ENCODE measurements around the gene VHLL. TPM values are rescaled to one million over a fixed set of nuclear protein-coding genes. Genes with fewer than 3 reads are reported as not detected.

The VHLL gene
- total RNA-seq, 1 experiment from 2014 or later: not detected

DNA sequence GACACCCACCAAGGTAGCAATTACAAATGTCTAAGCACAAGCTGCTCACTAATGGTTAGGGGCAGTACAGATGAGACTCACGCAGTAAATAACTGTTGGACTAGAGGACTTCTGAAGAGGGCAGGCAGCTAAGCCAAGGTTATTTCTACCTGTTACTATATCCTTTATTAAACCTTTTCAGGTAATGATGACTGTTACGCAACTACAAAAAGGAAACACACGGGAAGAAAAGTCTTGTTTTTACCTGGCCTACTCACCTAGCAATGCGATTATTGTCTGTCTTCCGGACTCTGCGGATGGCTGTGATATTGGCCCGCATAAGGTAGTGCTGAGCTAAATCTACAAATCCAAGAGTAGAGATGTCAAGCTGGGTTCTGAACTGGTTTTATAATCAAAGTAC, 17.8 kb upstream of the VHLL start:
- H3K9ac ChIP-seq (ENCODE audit: extremely low read depth, insufficient read length, low read length): no peak overlapping the region
- H3K27ac Mint-ChIP-seq: no peak overlapping the region
- H3K23ac ChIP-seq (ENCODE audit: insufficient read length, low read depth, low read length): no peak overlapping the region
- H3K4me1 ChIP-seq (ENCODE audit: insufficient read depth, low read length): no peaks in the 10 kb centered on the region
- H3K4ac ChIP-seq (ENCODE audit: low read depth, low read length): no peak overlapping the region
- H4K8ac ChIP-seq (replicated peaks; ENCODE audit: insufficient read length, low read depth, low read length): no peak overlapping the region
- H4K91ac ChIP-seq (ENCODE audit: insufficient read length, low read depth, low read length): no peak overlapping the region
- H3T11ph ChIP-seq (ENCODE audit: low read length): no peak overlapping the region
- H3K9me3 Mint-ChIP-seq: no peaks in the 10 kb centered on the region
- no peaks in the 10 kb centered on the region for H3K27me3 ChIP-seq (ENCODE audit: insufficient read depth, low read length)
- WGBS (ENCODE audit: extremely low coverage, insufficient read length, low lambda C conversion rate): no CpG with 5 or more reads among the region's 7 CpGs
- no peaks in the 10 kb centered on the region for H3K4me1 Mint-ChIP-seq
- no peak overlapping the region for H3K14ac ChIP-seq (ENCODE audit: insufficient read depth, low read length)
- no peak overlapping the region for H2BK20ac ChIP-seq (ENCODE audit: low read depth, low read length, poor library complexity, severe bottlenecking)
- H3K79me2 ChIP-seq (ENCODE audit: insufficient read depth, low read length): no peaks in the 10 kb centered on the region
- no peak overlapping the region for H2BK120ac ChIP-seq (ENCODE audit: low read depth, low read length, poor library complexity, severe bottlenecking)
- H2BK15ac ChIP-seq (ENCODE audit: low read depth, low read length): no peak overlapping the region
- no peaks in the 10 kb centered on the region for H3K79me1 ChIP-seq (ENCODE audit: insufficient read depth, low read depth, low read length, poor library complexity, severe bottlenecking)
- no peak overlapping the region for H3K27ac ChIP-seq (ENCODE audit: insufficient read length, low read depth, low read length)
- no peak overlapping the region for H2AFZ ChIP-seq (ENCODE audit: low read length)
- no peak overlapping the region for H4K5ac ChIP-seq (ENCODE audit: insufficient read length, low read depth, low read length)
- H3K27me3 Mint-ChIP-seq (ENCODE audit: low read depth): no peaks in the 10 kb centered on the region
- no peak for DNase-seq
- H3K56ac ChIP-seq (ENCODE audit: insufficient read length, low read depth, low read length): no peak overlapping the region
- H3K9me3 ChIP-seq (ENCODE audit: control insufficient read depth, low read depth, low read length): no peaks in the 10 kb centered on the region
- no peak overlapping the region for H2AK5ac ChIP-seq (ENCODE audit: insufficient read length, low read length)
- no peak overlapping the region for H3K18ac ChIP-seq (ENCODE audit: insufficient read length, low read depth, low read length)
- no peak overlapping the region for H2BK5ac ChIP-seq (ENCODE audit: insufficient read length, low read length)
- peaks cover 61 to 97% (median 93%) of the 10 kb centered on the region in 3 experiments for H3K36me3 Mint-ChIP-seq (ENCODE audit: insufficient read depth in 1 of 3, low read depth in 3 of 3)
- H3K4me2 ChIP-seq (ENCODE audit: insufficient read depth, insufficient read length, low read length): no peak overlapping the region
- no peaks in the 10 kb centered on the region for H3K23me2 ChIP-seq (ENCODE audit: insufficient read length, low read depth, low read length, poor library complexity, severe bottlenecking)
- no peak for TF ChIP-seq CTCF (conservative IDR thresholded peaks at IDR 0.05)
- H4K20me1 ChIP-seq (ENCODE audit: control insufficient read depth, insufficient read depth, insufficient read length): no peaks in the 10 kb centered on the region
- H3K4me3 Mint-ChIP-seq: no peak overlapping the region
- no peak overlapping the region for H2BK12ac ChIP-seq (ENCODE audit: insufficient read length, low read depth, low read length)
